HG03571 (cell line): ENCODE data around the gene NKX1-1.

Experiments
- ATAC-seq: cut with Tn5 transposase; IDR thresholded peaks from one replicate; pipeline ENCODE4 v1.9.1; 2021; ENCODE audit not compliant: unreplicated experiment

NKX1-1 gene

GRCh38 chr4:1362046-1362445 lies 44.2 kb downstream of the NKX1-1 start:
- no peak for ATAC-seq

GRCh38 chr4:1361431-1361830 lies 44.8 kb downstream of the NKX1-1 start:
- ATAC-seq, result no peak

- ATAC-seq, result no peak
Observed at GRCh38 chr4:1360423-1361283, 45.6 kb downstream of the NKX1-1 start.

- no peak for ATAC-seq
Observed at GRCh38 chr4:1359976-1360375, 46.3 kb downstream of the NKX1-1 start.

GRCh38 chr4:1359144-1359501 lies 47.1 kb downstream of the NKX1-1 start:
- ATAC-seq, result no peak

- no peak for ATAC-seq
Observed at GRCh38 chr4:1358421-1359143, 47.7 kb downstream of the NKX1-1 start.

- no peak for ATAC-seq
Observed at GRCh38 chr4:1357356-1358248, 48.6 kb downstream of the NKX1-1 start.

- ATAC-seq, result no peak
Observed at GRCh38 chr4:1356181-1356998, 49.9 kb downstream of the NKX1-1 start.

- no peak for ATAC-seq
Observed at GRCh38 chr4:1355378-1355777, 50.9 kb downstream of the NKX1-1 start.

- ATAC-seq, result no peak
Observed at GRCh38 chr4:1354983-1355275, 51.3 kb downstream of the NKX1-1 start.

GRCh38 chr4:1354136-1354982 lies 51.9 kb downstream of the NKX1-1 start:
- no peak for ATAC-seq

GRCh38 chr4:1353186-1354055 lies 52.8 kb downstream of the NKX1-1 start:
- no peak for ATAC-seq
